Vagina (tissue), 2 donors: ENCODE measurements around the gene MRTFA. TPM values are rescaled to one million over a fixed set of nuclear protein-coding genes. Genes with fewer than 3 reads are reported as not detected.

Source experiments
- DNase-seq, 2 donors: peaks; one replicate each; pipeline ENCODE4 v3.0.0-alpha.2; 2017; ENCODE audit errors: extremely low spot score in 2 of 2
- H3K27ac ChIP-seq: fragments of 200-600 bp; sonication (generic); one replicate; pipeline ENCODE4 v1.5.1; 2019
- H3K27me3 ChIP-seq: fragments of 200-600 bp; sonication (generic); one replicate; pipeline ENCODE4 v1.5.1; 2019
- H3K36me3 ChIP-seq, 2 donors: fragments of 200-600 bp; sonication (generic); one replicate each; pipeline ENCODE4 v1.5.1; 2017 to 2019
- H3K4me1 ChIP-seq: fragments of 200-600 bp; sonication (generic); one replicate; pipeline ENCODE4 v1.5.1; 2019
- H3K4me3 ChIP-seq, 2 donors: fragments of 200-600 bp; sonication (generic); 1 replicate in 1 of 2; 2 replicates in 1 of 2; pipeline ENCODE4 v1.5.1; 2016 to 2019
- H3K9me3 ChIP-seq: fragments of 200-600 bp; sonication (generic); one replicate; pipeline ENCODE4 v1.5.1; 2019
- CTCF ChIP-seq, 3 experiments: fragments of 450-650 bp in 2 of 3; fragments of 200-600 bp in 1 of 3; sonication (generic) in 1 of 3; IDR thresholded peaks; one replicate each; pipeline ENCODE4 v1.5.1; 2017 to 2019; ENCODE audit warnings: antibody characterized with exemption in 3 of 3, mild to moderate bottlenecking in 2 of 3, moderate library complexity in 2 of 3
- POLR2A ChIP-seq, 2 donors: fragments of 450-650 bp; IDR thresholded peaks; one replicate each; pipeline ENCODE4 v1.6.1; 2017; ENCODE audit warnings: antibody characterized with exemption in 2 of 2, mild to moderate bottlenecking in 2 of 2, moderate library complexity in 2 of 2
- POLR2AphosphoS5 ChIP-seq, 2 donors: sonication (generic); formaldehyde crosslinking; IDR thresholded peaks; one replicate each; pipeline ENCODE4 v1.9.0; 2017; ENCODE audit warnings: antibody characterized with exemption in 2 of 2, mild to moderate bottlenecking in 2 of 2, low read depth in 1 of 2; ENCODE audit not compliant: insufficient read depth in 1 of 2
- intact Hi-C: fragments of 100-400 bp; cut with DNase I; formaldehyde crosslinking; loops from one replicate; pipeline ENCODE4 v1.15.1; 2023
- total RNA-seq: library from RNA; depleted of rRNA; stranded (reverse); fragments of >200 nt; gene quantifications from one replicate; pipeline ENCODE4 v1.2.3, GENCODE V29; 2016

MRTFA gene
- total RNA-seq, 1 donor from 2014 or later, result 99.4 TPM

GRCh38 chr22:40441761-40442390, 194.6 kb downstream of the MRTFA start:
- Histone ChIP-seq H3K4me3 (no peak overlapping the region), H3K27ac (no peak overlapping the region), H3K36me3 (no peaks in the 10 kb centered on the region), H3K27me3 (no peaks in the 10 kb centered on the region), H3K9me3 (no peaks in the 10 kb centered on the region), H3K4me1 (peaks cover 30% of the 10 kb centered on the region)
- intact Hi-C loops, result no loop called here
- DNase-seq, result no peak
- no peak for TF ChIP-seq CTCF (IDR thresholded peaks at IDR 0.05)
- TF ChIP-seq POLR2A (IDR thresholded peaks at IDR 0.05), result no peak
- TF ChIP-seq POLR2AphosphoS5 (IDR thresholded peaks at IDR 0.05; ENCODE audit: insufficient read depth in 1 of 2, low read depth in 1 of 2), result no peak

- peaks cover 26% of the 10 kb centered on the region for H3K4me1 ChIP-seq
- H3K9me3 ChIP-seq, result no peaks in the 10 kb centered on the region
- TF ChIP-seq CTCF (IDR thresholded peaks at IDR 0.05), result peak; percentile 47 to 80 (median 55)
- peak in 1 of 2 donors; percentile 32 for TF ChIP-seq POLR2AphosphoS5 (IDR thresholded peaks at IDR 0.05; ENCODE audit: insufficient read depth in 1 of 2, low read depth in 1 of 2)
- no peak for TF ChIP-seq POLR2A (IDR thresholded peaks at IDR 0.05)
- H3K4me3 ChIP-seq, result peak overlapping the region; percentile 5 to 25
- intact Hi-C loops, result loop anchor here (2.0 to 10.0 kb wide), 2 partner anchors 58 to 210 kb away; no protein-coding TSS in a partner anchor
- H3K36me3 ChIP-seq, result peaks cover 0 to 10% of the 10 kb centered on the region in 2 donors
- H3K27me3 ChIP-seq, result no peaks in the 10 kb centered on the region
- H3K27ac ChIP-seq, result peak overlapping the region; percentile 69
- DNase-seq, result no peak
These were observed 199.8 kb downstream of the MRTFA start for GRCh38 chr22:40436505-40437431.

- DNase-seq, result no peak
- Histone ChIP-seq H3K27ac (no peak overlapping the region), H3K36me3 (peaks cover 0 to 20% of the 10 kb centered on the region in 2 donors), H3K4me3 (no peak overlapping the region), H3K9me3 (no peaks in the 10 kb centered on the region), H3K27me3 (no peaks in the 10 kb centered on the region), H3K4me1 (peaks cover 14% of the 10 kb centered on the region)
- intact Hi-C loops, result loop anchor here (10.0 kb wide), 1 partner anchor 60 kb away; no protein-coding TSS in a partner anchor
- TF ChIP-seq CTCF (IDR thresholded peaks at IDR 0.05) (no peak), POLR2AphosphoS5 (IDR thresholded peaks at IDR 0.05; ENCODE audit: insufficient read depth in 1 of 2, low read depth in 1 of 2) (no peak), POLR2A (IDR thresholded peaks at IDR 0.05) (no peak)
These were observed 201.8 kb downstream of the MRTFA start for GRCh38 chr22:40434745-40435144.

- Histone ChIP-seq H3K4me3 (no peak overlapping the region), H3K9me3 (no peaks in the 10 kb centered on the region), H3K4me1 (peaks cover 14% of the 10 kb centered on the region), H3K27me3 (no peaks in the 10 kb centered on the region), H3K36me3 (peaks cover 0 to 25% of the 10 kb centered on the region in 2 donors), H3K27ac (no peak overlapping the region)
- intact Hi-C loops, result loop anchor here (10.0 kb wide), 1 partner anchor 61 kb away; no protein-coding TSS in a partner anchor
- TF ChIP-seq CTCF (IDR thresholded peaks at IDR 0.05) (no peak), POLR2A (IDR thresholded peaks at IDR 0.05) (no peak), POLR2AphosphoS5 (IDR thresholded peaks at IDR 0.05; ENCODE audit: insufficient read depth in 1 of 2, low read depth in 1 of 2) (no peak)
- no peak for DNase-seq
These were observed 202.4 kb downstream of the MRTFA start for GRCh38 chr22:40434106-40434505.
